GF-D8 (cell line): ENCODE results near the gene DST.

Experiments used
- DNase-seq: peaks from one replicate; lab custom pipeline; 2025; lab: John Stamatoyannopoulos, UW

The DST gene

DNA sequence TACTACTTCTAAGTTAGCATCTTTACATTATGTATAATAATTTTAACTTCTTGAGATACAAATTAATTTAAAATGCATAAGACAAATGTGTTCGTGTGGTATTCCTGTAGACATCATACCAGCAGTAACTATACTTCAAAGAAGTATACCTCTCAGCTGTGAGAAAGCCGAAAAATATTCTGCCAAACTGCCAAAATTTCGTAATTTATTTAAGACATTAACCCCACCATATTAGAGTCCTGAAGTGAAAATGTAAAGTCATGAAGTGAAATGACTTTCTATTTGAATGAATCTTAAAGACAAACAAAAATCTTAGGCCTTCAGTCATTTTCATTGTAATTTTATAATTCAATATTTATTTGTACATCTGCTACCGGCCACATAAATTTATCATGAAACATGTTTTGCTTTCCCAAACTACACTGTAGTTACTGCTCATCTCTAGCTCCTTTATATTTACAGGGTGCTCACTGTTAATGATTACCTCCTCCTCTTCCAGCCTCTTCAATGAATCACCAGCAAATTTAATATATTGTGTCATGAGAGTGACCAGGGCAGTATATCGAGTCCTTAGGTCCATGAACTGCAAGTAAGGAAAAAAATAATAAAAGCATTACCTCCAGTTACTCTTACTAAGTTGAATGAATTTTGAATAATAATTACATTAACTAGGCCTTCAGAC is 18.5 kb downstream of the DST start:
- DNase-seq: no peak

- no peak for DNase-seq
These were observed 22.3 kb downstream of the DST start for GRCh38 chr6:56620229-56620868.

DNA sequence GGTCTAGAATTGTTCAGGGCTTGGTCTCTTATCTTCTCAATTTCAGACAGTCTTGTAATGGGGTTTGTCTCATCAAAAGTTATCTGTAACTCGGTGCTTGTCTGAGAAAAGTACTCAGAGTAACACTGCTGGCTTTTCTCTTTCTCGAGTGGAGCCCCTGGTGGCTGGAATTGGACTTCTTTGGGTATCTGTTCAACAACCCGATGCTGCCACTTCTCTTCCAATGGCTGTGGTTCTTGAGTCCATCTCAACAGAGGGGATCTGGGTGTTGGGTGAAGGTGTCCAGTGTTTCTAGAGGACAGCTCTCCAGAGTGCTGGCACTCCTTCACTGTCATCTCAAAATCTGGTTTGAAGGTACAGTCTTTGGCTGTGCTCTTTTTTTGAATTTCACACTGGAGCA is 24.6 kb downstream of the DST start:
- no peak for DNase-seq

DNA sequence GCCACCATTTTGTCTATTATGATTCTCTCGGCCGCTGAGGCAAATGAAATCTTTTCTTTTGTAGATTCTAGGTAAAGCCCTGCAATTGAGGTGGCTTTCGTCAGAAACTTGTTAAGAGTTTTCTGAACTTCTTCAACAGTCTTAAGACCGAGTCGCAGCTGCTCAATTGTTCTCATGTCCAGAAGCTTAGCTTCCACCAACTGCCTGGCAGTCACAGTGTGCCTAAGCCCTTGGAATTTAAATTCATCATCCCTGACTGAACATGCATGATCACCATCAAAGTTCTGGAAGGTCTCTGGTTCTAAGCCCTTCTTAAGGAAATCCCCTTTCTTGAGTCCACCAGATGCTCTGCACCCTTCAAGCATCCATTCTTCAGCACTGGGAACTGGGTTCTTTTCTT is 25.7 kb downstream of the DST start:
- DNase-seq: no peak

GRCh38 chr6:56613247-56613851 is 29.3 kb downstream of the DST start:
- no peak for DNase-seq

GRCh38 chr6:56608332-56608731 is 34.4 kb downstream of the DST start:
- DNase-seq: no peak

DNA sequence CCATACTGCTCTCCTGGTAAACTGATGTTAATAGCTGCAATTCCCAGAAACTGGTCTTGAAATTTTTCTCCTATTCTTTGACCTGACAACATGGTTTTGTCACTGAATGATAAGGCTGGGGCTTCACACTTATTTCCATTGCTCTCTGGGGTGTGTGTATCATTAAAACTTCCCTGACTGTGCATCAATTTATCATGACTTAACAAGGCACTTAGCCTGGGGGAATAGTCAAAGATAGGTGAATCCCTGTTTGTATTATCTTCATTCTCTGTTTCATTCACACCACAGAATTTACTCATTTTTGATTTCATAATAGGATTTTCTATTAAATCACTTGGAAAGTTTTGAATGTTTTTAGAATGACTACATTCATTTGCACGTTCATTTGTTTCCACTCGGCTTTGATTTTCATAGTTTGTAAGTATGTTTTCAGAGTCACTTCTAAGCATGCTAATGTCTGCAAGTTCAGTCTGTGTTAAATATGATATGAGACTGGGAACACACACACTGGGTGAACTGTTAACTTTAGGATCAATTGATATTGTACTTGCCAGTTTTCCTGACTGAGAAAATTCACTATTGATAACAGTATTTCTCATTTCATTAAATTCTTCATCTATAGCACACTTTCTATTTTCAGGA is 35.5 kb downstream of the DST start:
- no peak for DNase-seq

GRCh38 chr6:56605435-56605834 is 37.3 kb downstream of the DST start:
- DNase-seq: no peak

- DNase-seq: no peak
These were observed 38.5 kb downstream of the DST start for GRCh38 chr6:56604186-56604585.

DNA sequence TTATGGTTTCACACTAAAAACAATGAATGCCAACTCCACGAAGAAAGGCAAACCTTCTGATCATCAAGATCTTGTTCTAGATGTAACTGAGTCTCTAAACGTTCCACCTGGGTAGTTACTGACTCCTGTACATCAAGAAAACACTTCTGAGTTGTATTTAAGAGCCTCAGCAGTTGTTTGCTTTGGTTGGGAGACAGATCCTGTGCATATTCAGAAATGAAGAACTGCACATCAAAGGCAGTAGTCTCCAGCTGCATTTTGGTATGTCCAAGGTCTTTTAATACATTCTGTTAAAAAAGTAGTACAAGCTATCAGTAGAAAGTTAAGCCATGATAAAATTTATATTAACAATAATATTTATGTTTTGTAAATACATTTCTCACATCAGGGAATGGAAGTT is 41.3 kb downstream of the DST start:
- DNase-seq: no peak

GRCh38 chr6:56595490-56596122 is 47.1 kb downstream of the DST start:
- DNase-seq: no peak

DNA sequence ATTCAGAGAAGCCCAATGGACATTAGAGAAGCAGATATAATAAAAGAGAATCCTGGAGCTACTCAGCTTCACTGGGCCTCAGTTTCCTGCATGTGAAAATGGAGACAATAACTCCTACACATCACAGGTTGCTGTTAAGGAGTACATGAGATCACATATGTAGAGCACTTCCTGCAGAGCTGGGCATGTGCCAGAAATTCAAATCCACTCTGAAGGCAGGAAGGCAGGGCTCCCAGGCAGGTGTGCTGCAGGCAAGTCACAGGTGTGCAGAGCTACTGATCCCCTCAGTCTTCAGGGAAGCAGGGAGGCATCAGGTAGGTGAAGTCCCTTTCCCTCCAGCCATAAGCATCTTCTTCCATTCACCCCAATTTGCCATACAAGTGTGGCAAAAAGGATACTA is 48.0 kb downstream of the DST start:
- no peak for DNase-seq

DNA sequence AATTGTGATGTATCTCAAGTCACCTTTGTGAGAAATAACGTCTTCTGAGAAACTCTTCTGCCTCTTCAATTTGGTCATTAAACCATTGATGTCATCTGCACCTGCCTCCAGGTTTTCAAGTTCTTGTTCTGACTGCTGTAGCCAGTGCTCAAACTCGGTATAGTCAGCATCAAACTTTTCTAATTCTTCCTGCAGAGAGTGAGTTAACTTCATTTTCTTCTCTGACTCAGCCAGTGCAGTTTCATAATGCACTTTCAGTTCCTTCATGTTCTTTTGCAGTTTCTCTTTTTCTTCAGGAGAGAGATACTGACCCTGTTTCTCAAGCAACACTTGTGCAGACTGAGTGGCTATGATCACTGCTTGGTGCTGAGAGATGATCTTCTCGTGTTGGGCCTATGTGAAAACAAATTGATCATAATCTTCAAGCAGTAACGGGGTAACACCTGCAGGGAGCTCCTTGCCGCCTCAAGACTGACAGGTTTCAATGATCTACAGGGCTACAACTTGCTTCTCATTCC is 48.8 kb downstream of the DST start:
- DNase-seq: no peak

DNA sequence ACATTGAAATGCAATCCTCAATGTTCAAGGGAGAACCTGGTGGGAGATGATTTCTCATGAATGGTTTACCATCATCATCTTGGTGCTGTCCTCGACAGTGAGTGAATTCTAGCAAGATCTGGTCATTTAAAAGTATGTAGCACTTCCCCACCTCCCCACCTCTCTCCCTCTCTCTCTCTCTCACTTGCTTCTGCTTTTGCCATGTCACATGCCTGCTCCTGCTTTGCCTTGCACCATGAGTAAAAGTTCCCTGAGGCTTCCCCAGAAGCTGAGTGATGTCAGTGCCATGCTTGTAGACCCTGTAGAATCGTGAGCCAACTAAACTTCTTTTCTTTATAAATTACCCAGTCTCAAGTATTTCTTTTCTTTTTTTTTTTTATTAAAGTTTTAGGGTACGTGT is 60.5 kb downstream of the DST start:
- no peak for DNase-seq

DNA sequence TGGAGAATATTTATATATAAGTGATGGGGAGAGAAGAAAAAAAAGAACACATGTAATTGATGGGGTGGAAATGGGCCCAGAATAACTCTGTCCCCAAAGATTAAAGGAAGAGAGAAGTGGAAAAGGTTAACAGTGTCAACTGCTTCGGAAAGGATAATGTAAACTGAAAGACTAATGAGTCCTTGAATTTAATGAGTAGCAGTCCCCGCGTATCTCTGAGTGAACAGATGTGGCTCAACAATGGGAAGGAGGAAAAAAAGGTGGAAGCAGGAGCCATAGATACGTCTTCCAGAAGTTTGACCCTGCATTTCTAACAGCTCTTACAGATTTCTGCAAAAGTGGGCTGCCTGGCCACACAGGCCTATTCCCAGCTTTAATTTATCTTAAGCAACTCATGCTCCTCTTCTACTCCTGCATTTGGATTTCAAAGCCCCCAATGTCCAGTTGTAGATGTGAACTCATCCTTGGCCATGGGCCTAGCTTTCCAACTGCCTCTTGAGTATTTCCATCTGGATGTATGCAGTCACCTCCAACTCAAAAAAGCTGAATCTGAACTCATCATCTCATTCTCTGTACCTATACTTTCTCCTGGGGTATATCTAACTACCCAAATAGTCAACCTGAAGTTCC is 61.3 kb downstream of the DST start:
- DNase-seq: no peak

GRCh38 chr6:56580271-56580670 is 62.4 kb downstream of the DST start:
- DNase-seq: no peak

DNA sequence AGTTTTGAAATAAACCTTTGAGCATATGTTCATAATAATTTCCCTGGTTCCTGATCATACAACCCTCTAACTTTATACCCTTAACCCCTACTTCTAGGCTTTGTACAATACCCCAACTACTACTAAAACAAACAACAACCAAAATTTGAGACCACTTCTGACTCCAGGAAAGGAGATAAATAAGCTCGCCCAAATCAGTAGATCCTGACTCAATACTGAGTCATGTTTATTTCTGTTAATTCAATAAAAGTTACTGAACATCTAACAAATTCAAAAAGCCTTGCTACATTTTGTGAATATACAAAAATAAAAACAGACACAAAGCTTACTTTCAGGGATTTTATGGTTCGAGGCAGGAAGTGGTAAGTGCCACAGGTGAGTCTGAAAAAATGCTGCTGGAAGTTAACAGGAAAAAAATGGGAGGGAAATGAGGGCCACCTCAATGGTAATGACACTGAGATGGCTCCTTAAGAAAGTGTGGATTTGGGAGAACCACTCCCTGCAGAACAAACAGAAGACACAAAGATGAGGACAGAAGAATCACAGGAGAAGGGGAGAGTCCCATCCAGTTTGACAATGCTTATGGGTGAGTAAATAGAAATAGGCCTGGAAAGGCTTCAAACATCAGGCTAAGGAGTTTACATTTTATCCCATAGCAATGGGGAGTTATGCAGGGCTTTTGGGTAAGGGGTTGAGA is 63.4 kb downstream of the DST start:
- no peak for DNase-seq

DNA sequence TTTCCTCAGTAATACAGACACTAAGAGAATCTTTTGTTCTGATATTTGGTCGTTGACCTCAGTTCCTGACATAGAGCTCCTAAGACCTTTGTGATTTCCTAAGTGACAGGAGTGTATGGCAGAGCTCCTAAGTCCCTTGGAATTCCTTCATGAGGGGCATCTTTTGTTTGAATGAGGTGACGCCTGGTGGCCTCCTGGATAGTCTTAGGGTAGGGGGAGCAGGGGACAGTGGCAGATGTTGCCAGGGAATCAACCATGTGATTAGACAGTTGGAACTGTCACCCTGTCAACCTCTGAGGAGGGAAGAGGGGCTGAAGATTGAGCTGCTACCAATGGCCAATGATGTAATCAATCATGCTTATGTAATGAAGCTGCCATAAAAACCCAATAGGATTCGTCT is 67.0 kb downstream of the DST start:
- no peak for DNase-seq

GRCh38 chr6:56574292-56574691 is 68.4 kb downstream of the DST start:
- DNase-seq: no peak

GRCh38 chr6:56573624-56574023 is 69.1 kb downstream of the DST start:
- DNase-seq: no peak

GRCh38 chr6:56572788-56573471 is 69.8 kb downstream of the DST start:
- DNase-seq: no peak
